Measurements from ENCODE around the gene MAPK9. TPM values are rescaled to one million over a fixed set of nuclear protein-coding genes. Genes with fewer than 3 reads are reported as not detected.

The MAPK9 gene
- total RNA-seq, 1 experiment from 2014 or later, result 54.0 TPM

GRCh38 chr5:180251887-180252286 is 40.0 kb downstream of the MAPK9 start:
- no peak for DNase-seq
- no peaks in the 10 kb centered on the region for H3K4me1 ChIP-seq (replicated peaks; ENCODE audit: insufficient read depth)
- no TSS peak for BruUV-seq (replicated peaks)
- peaks cover 45% of the 10 kb centered on the region for H3K9me3 ChIP-seq (ENCODE audit: insufficient read depth, low read depth)
- H3K27ac ChIP-seq, result no peak overlapping the region
- H3F3A ChIP-seq (ENCODE audit: insufficient read depth, low read depth), result no peaks in the 10 kb centered on the region
- CTCF ChIA-PET, result no interaction called here
- intact Hi-C loops (cut with micrococcal nuclease; ENCODE audit: unreplicated experiment), result no loop called here
- no peak overlapping the region for H3K4me2 ChIP-seq
- no peak overlapping the region for H2AFZ ChIP-seq
- no peaks in the 10 kb centered on the region for H3K9me2 ChIP-seq (ENCODE audit: insufficient read depth)
- no peaks in the 10 kb centered on the region for H3K79me2 ChIP-seq (ENCODE audit: low read depth)
- no peaks in the 10 kb centered on the region for H3K27me3 ChIP-seq (ENCODE audit: insufficient read depth, low read depth)
- no peaks in the 10 kb centered on the region for H4K20me1 ChIP-seq (ENCODE audit: insufficient read depth)
- H3K36me3 ChIP-seq (ENCODE audit: low read depth), result peaks cover 17% of the 10 kb centered on the region
- POLR2A ChIA-PET (ENCODE audit: unreplicated experiment), result no interaction called here
- no peak for TF ChIP-seq EZH2 (IDR thresholded peaks at IDR 0.05; ENCODE audit: low read depth)
- H3K4me3 ChIP-seq, result no peak overlapping the region

GRCh38 chr5:180251141-180251540 is 40.7 kb downstream of the MAPK9 start:
- H4K20me1 ChIP-seq (ENCODE audit: insufficient read depth), result no peaks in the 10 kb centered on the region
- no peaks in the 10 kb centered on the region for H3K9me2 ChIP-seq (ENCODE audit: insufficient read depth)
- ChIA-PET POLR2A (ENCODE audit: unreplicated experiment) (no interaction called here), CTCF (no interaction called here)
- peaks cover 21% of the 10 kb centered on the region for H3K36me3 ChIP-seq (ENCODE audit: low read depth)
- H3K4me3 ChIP-seq, result no peak overlapping the region
- TF ChIP-seq EZH2 (IDR thresholded peaks at IDR 0.05; ENCODE audit: low read depth) (no peak), CTCF (conservative IDR thresholded peaks at IDR 0.05) (no peak)
- H3K4me1 ChIP-seq (replicated peaks; ENCODE audit: insufficient read depth), result no peaks in the 10 kb centered on the region
- no peak overlapping the region for H3K4me2 ChIP-seq
- no peak overlapping the region for H3K27ac ChIP-seq
- H2AFZ ChIP-seq, result no peak overlapping the region
- no peaks in the 10 kb centered on the region for H3K27me3 ChIP-seq (ENCODE audit: insufficient read depth, low read depth)
- no peaks in the 10 kb centered on the region for H3K79me2 ChIP-seq (ENCODE audit: low read depth)
- no peaks in the 10 kb centered on the region for H3F3A ChIP-seq (ENCODE audit: insufficient read depth, low read depth)
- BruUV-seq (replicated peaks), result no TSS peak
- DNase-seq, result no peak
- peaks cover 40% of the 10 kb centered on the region for H3K9me3 ChIP-seq (ENCODE audit: insufficient read depth, low read depth)
- intact Hi-C loops (cut with micrococcal nuclease; ENCODE audit: unreplicated experiment), result no loop called here

- no peak overlapping the region for H3K4me2 ChIP-seq
These were observed 41.6 kb downstream of the MAPK9 start for GRCh38 chr5:180250329-180250728.

More at GRCh38 chr5:180250329-180250728, 41.6 kb downstream of the MAPK9 start:
- Histone ChIP-seq H3K27ac (no peak overlapping the region), H3K36me3 (ENCODE audit: low read depth) (peaks cover 21% of the 10 kb centered on the region), H2AFZ (no peak overlapping the region), H3K27me3 (ENCODE audit: insufficient read depth, low read depth) (no peaks in the 10 kb centered on the region), H4K20me1 (ENCODE audit: insufficient read depth) (no peaks in the 10 kb centered on the region), H3F3A (ENCODE audit: insufficient read depth, low read depth) (no peaks in the 10 kb centered on the region), H3K9me2 (ENCODE audit: insufficient read depth) (no peaks in the 10 kb centered on the region), H3K9me3 (ENCODE audit: insufficient read depth, low read depth) (peaks cover 40% of the 10 kb centered on the region), H3K4me1 (replicated peaks; ENCODE audit: insufficient read depth) (no peaks in the 10 kb centered on the region), H3K79me2 (ENCODE audit: low read depth) (no peaks in the 10 kb centered on the region), H3K4me3 (no peak overlapping the region)
- CTCF ChIA-PET, result no interaction called here
- POLR2A ChIA-PET (ENCODE audit: unreplicated experiment), result no interaction called here
- intact Hi-C loops (cut with micrococcal nuclease; ENCODE audit: unreplicated experiment), result no loop called here
- no TSS peak for BruUV-seq (replicated peaks)
- TF ChIP-seq EZH2 (IDR thresholded peaks at IDR 0.05; ENCODE audit: low read depth), result no peak
- no peak for TF ChIP-seq CTCF (conservative IDR thresholded peaks at IDR 0.05)
- DNase-seq, result no peak
